HG02759 (cell line): ENCODE results near the gene DARS2.
"Not testable (repeated sequence)": the region's sequence is repeated elsewhere in the genome, so short reads cannot be mapped to it uniquely, and the experiment has no call there.

ENCODE experiments used
- ATAC-seq: cut with Tn5 transposase; IDR thresholded peaks from one replicate; pipeline ENCODE4 v1.9.1; 2021; ENCODE audit warnings: mild to moderate bottlenecking, moderate library complexity; ENCODE audit not compliant: unreplicated experiment

The DARS2 gene

DNA sequence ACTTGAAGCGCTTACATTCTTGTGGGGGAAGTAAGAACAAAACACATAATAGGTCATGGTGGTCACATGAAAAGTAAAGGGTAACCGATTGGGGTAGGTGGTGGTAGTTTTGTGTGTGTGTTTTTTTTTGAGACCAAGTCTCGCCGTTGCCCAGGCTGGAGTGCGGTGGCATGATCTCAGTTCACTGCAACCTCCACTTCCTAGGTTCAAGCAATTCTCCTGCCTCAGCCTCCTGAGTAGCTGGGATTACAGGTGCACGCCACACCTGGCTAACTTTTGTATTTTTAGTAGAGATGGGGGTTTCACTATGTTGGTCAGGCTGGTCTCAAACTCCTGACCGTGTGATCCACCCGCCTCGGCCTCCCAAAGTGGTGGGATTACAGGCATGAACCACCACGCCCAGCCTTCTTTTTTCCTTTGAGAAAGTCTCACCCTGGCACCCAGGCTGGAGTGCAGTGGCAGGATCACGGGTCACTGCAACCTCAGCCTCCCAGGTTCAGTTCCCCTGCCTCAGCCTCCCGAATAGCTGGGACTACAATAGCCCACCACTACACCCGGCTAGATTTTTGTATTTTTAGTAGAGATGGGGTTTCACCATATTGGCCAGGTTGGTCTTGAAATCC is 37.8 kb downstream of the DARS2 start:
- not testable (repeated sequence) for ATAC-seq

DNA sequence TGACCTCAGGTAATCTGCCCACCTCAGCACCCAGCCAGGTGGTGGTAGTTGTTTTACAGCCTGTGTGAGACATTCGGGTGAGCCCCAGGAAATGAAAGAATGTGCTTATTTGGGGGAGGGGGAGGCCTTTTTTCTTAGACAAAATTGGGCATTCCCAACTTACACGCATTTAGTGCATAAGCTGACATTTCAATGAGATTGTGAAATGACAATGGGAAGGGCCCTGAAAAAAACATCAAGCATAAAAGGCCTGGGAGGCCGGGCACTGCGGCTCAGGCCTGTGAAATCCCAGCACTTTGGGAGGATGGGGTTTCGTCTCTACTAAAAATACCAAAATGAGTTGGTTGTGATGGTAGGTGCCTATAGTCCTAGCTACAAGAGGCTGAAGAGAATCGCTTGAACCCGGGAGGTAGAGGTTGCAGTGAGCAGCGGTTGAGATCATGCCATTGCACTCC is 38.3 kb downstream of the DARS2 start:
- no peak for ATAC-seq

DNA sequence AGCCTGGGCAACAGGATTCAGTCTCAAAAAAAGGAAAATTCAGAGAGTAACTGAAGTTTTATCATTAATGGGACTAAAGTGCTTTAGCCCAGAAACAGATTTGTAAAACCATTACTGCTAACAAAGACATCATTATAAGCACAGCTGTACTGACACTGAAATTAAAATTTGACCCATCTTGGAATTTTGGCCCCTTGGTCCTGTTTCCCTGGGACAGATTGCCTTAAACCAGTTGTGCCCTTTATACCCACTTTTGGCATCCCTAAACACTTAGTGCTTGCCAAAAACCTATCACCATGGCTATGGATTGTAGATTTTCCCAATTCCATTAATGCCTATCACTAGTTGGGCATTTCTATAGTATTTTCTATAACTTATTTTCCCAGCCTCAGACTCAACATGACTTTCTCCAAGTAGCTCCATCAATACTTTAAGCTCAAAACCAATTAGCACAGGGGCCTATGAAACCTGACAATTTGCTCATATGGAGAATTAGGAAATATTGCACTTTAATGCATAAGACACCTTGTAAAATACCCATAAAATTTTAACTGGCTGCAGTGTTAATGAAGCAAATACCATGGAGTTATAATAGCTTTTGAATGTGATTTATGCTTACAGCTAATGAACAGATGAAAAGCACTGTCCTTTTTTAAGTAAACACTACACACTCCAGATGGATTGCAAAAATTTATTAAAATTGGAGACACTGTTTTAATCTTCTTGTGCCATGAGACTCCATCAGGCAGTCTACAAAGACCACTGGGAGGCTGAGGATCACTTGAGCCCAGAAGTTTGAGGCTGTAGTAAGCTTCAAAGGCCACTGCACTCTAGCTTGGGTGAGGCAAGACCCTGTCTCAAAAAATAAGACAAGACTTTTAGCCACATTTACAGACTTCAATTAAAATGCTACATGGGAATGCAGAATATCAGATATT is 39.0 kb downstream of the DARS2 start:
- no peak for ATAC-seq

- ATAC-seq, result no peak
Observed at GRCh38 chr1:173864179-173864867, 39.9 kb downstream of the DARS2 start.

- ATAC-seq, result no peak
Observed at GRCh38 chr1:173865468-173866164, 41.1 kb downstream of the DARS2 start.

- ATAC-seq, result no peak
Observed at GRCh38 chr1:173866413-173867115, 42.1 kb downstream of the DARS2 start.

GRCh38 chr1:173867141-173867752 is 42.8 kb downstream of the DARS2 start:
- ATAC-seq, result no peak

DNA sequence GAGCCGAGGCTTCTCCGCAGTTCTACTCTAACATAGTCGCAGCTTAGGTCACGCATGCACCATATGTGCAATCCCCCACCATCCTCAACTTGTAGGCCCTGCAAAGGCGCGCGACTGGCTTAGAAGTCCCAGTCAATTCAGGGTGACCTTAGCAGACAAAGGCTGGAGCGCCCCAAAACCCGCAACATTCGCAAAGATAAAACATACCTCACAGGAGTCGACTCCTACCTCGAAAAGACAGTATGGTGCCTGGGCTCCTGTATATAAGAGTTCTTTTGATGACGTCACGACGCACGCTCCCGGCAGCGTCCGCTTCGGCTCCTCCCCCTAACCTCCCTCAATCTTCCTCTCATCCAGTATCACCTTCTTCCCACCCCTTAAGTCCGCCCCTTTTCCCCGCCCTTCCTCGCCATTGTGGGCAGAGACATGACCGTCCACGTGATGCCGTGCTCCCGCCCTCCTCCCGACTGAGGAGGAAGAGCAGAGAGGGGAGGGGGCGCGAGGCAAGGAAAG is 43.3 kb downstream of the DARS2 start, which contains the start of gene GAS5:
TSS of gene GAS5 (minus strand) at position 237 of the 513 bp plus-strand sequence.
- ATAC-seq, result peak; percentile 65

DNA sequence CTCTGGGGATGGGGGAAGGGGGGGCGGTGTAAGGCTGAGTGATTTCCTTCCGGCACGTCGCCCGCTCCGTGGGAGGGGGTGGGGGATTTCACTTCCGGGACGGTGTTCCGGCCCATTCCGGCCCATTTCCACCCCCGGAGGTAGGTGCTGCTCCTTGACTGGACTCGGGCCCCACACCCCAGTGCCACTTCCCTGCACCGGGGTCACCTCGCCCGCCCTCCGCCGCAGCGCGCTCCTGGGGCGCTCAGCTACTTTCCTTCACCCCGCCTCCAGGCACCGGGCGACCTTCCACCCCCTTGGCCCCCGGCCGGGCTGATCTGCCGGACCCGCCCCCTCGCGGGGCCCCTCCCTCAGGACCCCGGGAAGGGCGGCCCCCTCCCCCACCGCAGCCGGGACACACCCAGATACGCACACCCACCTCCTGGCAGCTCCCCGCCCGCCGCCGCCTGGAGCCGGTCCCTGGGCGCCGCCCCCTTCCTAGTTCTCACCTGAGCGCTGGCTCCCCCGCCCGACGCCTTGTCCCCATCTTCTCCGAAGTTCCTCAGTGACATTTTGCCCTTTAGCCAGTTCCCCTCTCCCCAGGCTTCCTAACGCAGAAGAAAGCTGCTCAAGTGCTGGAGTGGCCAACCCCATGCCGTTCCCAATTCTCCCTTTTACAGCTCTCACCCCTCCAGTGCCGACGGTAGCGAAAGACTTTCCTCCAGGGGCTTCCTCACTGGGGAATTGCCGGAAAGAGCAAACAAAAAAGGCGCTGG is 44.0 kb downstream of the DARS2 start, which contains the start of gene ZBTB37:
TSS of gene ZBTB37 (plus strand) at position 115 of the 755 bp plus-strand sequence. CDS start 1,846 bp downstream, outside the sequence.
- ATAC-seq, result peak; percentile 64

DNA sequence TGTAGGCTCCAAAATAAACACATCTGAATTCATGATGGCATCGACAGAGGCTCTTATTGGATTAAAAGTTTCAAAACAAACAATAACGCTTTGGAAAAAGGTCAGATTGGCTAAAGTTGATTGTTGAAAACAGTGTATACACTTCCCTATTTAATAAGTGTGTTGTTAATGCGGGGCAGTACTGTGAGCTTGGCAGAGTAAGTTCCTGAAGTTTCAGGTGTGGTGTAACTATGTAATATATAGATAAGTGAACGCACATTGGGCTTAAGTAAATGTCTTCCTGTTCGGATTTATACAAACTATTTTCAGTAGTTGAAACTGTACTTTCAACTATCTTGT is 44.5 kb downstream of the DARS2 start:
- no peak for ATAC-seq

DNA sequence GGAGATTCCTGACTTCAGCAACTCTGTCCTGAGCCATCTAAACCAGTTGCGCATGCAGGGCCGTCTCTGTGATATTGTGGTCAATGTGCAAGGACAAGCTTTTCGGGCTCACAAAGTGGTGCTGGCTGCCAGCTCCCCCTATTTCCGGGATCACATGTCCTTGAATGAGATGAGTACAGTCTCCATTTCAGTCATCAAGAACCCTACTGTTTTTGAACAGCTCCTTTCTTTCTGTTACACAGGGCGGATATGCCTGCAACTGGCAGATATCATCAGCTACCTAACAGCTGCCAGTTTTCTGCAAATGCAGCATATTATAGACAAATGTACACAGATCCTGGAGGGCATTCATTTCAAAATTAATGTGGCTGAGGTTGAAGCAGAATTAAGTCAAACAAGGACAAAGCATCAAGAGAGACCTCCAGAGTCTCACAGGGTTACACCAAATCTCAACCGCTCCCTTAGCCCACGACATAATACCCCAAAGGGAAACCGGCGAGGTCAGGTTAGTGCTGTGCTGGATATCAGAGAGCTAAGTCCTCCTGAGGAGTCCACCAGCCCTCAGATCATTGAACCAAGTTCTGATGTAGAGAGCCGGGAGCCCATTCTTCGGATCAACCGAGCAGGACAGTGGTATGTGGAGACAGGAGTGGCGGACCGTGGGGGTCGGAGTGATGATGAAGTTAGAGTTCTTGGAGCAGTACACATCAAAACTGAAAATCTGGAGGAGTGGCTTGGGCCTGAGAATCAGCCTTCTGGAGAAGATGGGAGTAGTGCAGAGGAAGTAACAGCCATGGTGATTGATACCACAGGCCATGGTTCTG is 46.0 kb downstream of the DARS2 start:
- no peak for ATAC-seq

DNA sequence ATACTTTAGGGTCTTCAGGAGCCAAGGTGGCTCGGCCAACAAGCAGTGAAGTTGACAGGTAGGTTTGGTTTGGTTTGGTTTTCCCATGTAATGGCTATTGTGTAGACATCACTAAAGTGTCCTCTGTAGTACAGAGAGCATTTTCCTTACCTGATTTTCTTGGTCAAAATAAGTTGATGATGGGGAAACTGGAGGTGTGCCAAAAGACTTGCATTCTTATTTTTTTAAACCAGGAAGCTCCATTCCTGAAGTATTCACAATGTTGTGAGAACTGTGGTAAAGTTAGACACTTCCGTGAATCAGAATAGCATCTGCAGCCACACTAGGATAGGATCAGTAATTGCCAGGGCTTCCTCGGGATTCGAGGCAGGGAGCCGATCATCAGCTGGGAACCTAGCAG is 46.6 kb downstream of the DARS2 start:
- no peak for ATAC-seq

DNA sequence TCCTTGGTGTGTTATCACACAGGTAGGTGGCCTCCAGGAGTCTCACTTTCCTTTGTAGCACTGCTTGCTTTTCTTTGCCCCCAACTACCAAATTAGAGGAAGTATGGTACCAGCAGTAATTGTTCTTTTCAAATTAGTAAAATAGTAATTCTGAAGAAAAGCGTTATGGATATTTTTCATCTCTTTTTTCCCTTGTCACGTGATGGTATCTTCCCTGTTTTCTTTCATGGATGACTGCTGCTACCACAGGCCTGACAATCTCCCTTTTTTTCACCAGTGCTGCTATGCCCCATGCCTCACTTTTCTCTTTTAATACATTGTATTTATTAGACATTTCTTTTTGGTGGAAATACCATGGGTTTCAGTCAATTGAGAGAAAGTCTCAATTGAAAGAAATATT is 47.0 kb downstream of the DARS2 start:
- no peak for ATAC-seq

DNA sequence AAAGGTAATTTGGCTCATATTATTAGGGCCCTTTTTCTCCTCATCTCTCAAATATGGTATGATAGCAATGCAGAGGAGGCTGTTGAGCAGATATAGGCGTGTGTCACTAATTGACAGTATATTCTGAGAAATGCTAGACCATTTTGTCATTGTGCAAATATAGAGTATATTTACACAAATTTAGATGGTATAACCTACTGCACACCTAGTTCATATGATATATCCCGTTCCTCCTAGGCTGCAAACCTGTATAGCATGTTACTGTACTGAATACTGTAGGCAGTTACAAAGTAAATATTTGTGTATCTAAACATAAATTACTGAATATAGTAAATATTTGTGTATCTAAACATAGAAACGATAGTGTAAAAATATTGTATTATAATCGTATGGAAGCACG is 52.3 kb downstream of the DARS2 start:
- ATAC-seq, result no peak

GRCh38 chr1:173878251-173878650 is 53.8 kb downstream of the DARS2 start:
- ATAC-seq, result no peak

DNA sequence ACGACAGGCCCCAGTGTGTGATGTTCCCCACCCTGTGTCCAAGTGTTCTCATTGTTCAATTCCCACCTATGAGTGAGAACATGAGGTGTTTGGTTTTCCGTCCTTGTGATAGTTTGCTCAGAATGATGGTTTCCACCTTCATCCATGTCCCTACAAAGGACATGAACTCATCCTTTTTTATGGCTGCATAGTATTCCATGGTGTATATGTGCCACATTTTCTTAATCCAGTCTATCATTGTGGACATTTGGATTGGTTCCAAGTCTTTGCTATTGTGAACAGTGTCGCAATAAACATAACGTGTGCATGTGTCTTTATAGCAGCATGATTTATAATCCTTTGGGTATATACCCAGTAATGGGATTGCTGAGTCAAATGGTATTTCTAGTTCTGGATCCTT is 56.6 kb downstream of the DARS2 start:
- not testable (repeated sequence) for ATAC-seq

- ATAC-seq, result no peak
Observed at GRCh38 chr1:173884701-173885100, 60.2 kb downstream of the DARS2 start.
